Loucy (cell line): Measurements from ENCODE around the gene HAUS8.

Experiments
- EZH2phosphoT487 ChIP-seq: fragments of 200-600 bp; IDR thresholded peaks from 2 replicates; pipeline ENCODE4 v1.6.1; 2018; ENCODE audit warnings: antibody characterized with exemption, mild to moderate bottlenecking, moderate library complexity, borderline replicate concordance
- TF ChIP-seq, protein P1 (sequence below): fragments of 200-600 bp; sonication (generic); conservative IDR thresholded peaks from 2 replicates; pipeline ENCODE4 v1.5.1; 2014; ENCODE audit warnings: mild to moderate bottlenecking, antibody characterized with exemption, low read length

DNA sequence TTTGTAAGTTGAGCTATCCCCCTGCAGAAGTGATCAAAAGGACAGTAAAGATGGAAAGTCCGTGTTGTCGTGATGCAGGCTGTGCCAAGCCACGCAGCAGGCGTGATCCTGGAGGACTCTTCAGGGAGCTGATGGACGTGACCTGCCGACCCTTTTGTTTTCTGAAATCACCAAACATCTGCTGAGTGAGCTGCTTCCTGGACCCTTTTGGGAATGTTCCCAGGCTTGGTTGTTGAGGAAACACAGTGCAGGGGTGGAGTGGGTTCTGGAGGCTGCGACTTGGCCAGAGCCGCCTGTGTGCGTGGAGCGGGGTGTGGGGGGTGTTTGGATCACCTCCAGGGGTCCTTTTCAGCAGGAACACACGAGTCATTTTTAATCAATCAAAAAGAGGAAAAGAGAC lies 33.3 kb downstream of the HAUS8 start:
- TF ChIP-seq, protein P1, sequence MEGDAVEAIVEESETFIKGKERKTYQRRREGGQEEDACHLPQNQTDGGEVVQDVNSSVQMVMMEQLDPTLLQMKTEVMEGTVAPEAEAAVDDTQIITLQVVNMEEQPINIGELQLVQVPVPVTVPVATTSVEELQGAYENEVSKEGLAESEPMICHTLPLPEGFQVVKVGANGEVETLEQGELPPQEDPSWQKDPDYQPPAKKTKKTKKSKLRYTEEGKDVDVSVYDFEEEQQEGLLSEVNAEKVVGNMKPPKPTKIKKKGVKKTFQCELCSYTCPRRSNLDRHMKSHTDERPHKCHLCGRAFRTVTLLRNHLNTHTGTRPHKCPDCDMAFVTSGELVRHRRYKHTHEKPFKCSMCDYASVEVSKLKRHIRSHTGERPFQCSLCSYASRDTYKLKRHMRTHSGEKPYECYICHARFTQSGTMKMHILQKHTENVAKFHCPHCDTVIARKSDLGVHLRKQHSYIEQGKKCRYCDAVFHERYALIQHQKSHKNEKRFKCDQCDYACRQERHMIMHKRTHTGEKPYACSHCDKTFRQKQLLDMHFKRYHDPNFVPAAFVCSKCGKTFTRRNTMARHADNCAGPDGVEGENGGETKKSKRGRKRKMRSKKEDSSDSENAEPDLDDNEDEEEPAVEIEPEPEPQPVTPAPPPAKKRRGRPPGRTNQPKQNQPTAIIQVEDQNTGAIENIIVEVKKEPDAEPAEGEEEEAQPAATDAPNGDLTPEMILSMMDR: no peak
- no peak for TF ChIP-seq EZH2phosphoT487
